Suprapubic skin (tissue), 4 donors: ENCODE measurements around the gene ZNF776. TPM values are rescaled to one million over a fixed set of nuclear protein-coding genes. Genes with fewer than 3 reads are reported as not detected.

Experiments used
- DNase-seq, 2 donors: peaks; one replicate each; pipeline ENCODE4 v3.0.0-alpha.2; 2019; ENCODE audit warnings: low spot score in 2 of 2
- H3K27ac ChIP-seq: fragments of 200-600 bp; sonication (generic); one replicate; pipeline ENCODE4 v1.5.1; 2019
- H3K27me3 ChIP-seq: fragments of 200-600 bp; sonication (generic); one replicate; pipeline ENCODE4 v1.5.1; 2019
- H3K36me3 ChIP-seq: fragments of 200-600 bp; sonication (generic); one replicate; pipeline ENCODE4 v1.5.1; 2019
- H3K4me1 ChIP-seq: fragments of 200-600 bp; sonication (generic); one replicate; pipeline ENCODE4 v1.5.1; 2019
- H3K4me3 ChIP-seq: fragments of 200-600 bp; sonication (generic); one replicate; pipeline ENCODE4 v1.5.1; 2019; ENCODE audit warnings: mild to moderate bottlenecking
- H3K9me3 ChIP-seq: fragments of 200-600 bp; sonication (generic); one replicate; pipeline ENCODE4 v1.5.1; 2019
- EP300 ChIP-seq: sonication (generic); formaldehyde crosslinking; IDR thresholded peaks from one replicate; pipeline ENCODE4 v1.6.1; 2017; ENCODE audit warnings: antibody characterized with exemption
- POLR2A ChIP-seq, 2 donors: fragments of 450-650 bp; IDR thresholded peaks; one replicate each; pipeline ENCODE4 v1.6.1; 2017; ENCODE audit warnings: antibody characterized with exemption in 2 of 2, mild to moderate bottlenecking in 2 of 2, moderate library complexity in 2 of 2
- POLR2AphosphoS5 ChIP-seq, 3 donors: sonication (generic); formaldehyde crosslinking; IDR thresholded peaks; one replicate each; pipeline ENCODE4 v1.6.1; 2017; ENCODE audit warnings: antibody characterized with exemption in 3 of 3
- WGBS: methylation state at CpG from one replicate; pipeline ENCODE4 v1.1.5; 2018; 5-methylcytosine and 5-hydroxymethylcytosine counted together
- total RNA-seq, 4 donors: library from RNA; depleted of rRNA; stranded (reverse); fragments of >200 nt; gene quantifications; one replicate each; pipeline ENCODE4 v1.1.0, GENCODE V29; 2016
- TF ChIP-seq, protein P1 (sequence below), 2 donors: fragments of 200-600 bp in 1 of 2; fragments of 450-650 bp in 1 of 2; sonication (generic) in 1 of 2; IDR thresholded peaks; one replicate each; pipeline ENCODE4 v1.5.1; 2016 to 2019; ENCODE audit warnings: antibody characterized with exemption in 2 of 2, mild to moderate bottlenecking in 1 of 2, moderate library complexity in 1 of 2

Gene ZNF776
- total RNA-seq, 4 donors from 2014 or later, result 11.2 to 23.8 (median 15.0) TPM

DNA sequence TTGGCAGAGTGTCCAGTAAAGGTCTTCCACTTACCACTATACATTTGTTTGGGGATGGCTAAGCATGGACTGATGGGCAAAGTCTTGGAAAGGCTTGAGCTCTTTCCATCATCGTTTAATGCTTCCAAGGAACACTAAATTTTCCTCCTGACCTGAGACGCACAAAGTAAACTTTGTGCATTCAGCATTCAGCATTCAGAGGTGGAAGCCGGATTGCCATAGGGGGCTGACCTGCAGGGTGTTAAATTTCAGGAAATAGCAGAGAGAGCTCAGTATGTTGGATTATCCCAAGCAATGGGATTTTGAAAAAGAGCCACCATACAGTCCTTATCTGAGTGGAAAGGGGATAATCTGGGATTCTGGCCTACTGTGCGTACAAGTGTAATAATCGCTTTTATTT is 54.1 kb downstream of the ZNF776 start:
- DNase-seq, result no peak
- no peaks in the 10 kb centered on the region for H3K27me3 ChIP-seq
- no peak for TF ChIP-seq POLR2A (IDR thresholded peaks at IDR 0.05)
- no peak for TF ChIP-seq EP300
- no peak for TF ChIP-seq POLR2AphosphoS5 (IDR thresholded peaks at IDR 0.05)
- TF ChIP-seq, protein P1, sequence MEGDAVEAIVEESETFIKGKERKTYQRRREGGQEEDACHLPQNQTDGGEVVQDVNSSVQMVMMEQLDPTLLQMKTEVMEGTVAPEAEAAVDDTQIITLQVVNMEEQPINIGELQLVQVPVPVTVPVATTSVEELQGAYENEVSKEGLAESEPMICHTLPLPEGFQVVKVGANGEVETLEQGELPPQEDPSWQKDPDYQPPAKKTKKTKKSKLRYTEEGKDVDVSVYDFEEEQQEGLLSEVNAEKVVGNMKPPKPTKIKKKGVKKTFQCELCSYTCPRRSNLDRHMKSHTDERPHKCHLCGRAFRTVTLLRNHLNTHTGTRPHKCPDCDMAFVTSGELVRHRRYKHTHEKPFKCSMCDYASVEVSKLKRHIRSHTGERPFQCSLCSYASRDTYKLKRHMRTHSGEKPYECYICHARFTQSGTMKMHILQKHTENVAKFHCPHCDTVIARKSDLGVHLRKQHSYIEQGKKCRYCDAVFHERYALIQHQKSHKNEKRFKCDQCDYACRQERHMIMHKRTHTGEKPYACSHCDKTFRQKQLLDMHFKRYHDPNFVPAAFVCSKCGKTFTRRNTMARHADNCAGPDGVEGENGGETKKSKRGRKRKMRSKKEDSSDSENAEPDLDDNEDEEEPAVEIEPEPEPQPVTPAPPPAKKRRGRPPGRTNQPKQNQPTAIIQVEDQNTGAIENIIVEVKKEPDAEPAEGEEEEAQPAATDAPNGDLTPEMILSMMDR (IDR thresholded peaks at IDR 0.05), result no peak
- peaks cover 8% of the 10 kb centered on the region for H3K36me3 ChIP-seq
- WGBS, result 77% methylated on average over 5 of the region's 5 CpGs
- peak overlapping the region; percentile 24 for H3K27ac ChIP-seq
- no peaks in the 10 kb centered on the region for H3K9me3 ChIP-seq
- H3K4me1 ChIP-seq, result peaks cover 51% of the 10 kb centered on the region
- H3K4me3 ChIP-seq, result no peak overlapping the region

DNA sequence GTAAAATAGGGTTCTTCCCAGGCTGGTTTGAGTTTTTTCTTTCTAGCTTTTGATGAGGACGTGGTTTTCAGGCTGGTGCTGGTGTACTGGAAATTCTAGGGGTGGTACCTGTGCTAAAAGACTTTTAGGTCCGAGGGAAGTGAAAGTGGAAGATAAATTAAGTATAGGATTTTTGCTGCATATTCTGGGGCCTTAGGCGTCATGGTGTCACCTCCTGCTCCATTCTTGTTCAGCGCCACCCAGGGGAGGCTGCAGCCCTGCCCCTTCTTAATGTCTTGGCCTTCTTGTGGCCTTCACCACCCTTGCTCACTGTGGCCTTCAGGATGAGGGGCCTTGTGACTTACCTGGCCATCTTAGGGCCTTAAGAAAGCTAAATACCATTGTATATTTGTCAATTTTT is 55.7 kb downstream of the ZNF776 start:
- H3K27me3 ChIP-seq, result no peaks in the 10 kb centered on the region
- H3K4me3 ChIP-seq, result no peak overlapping the region
- peaks cover 54% of the 10 kb centered on the region for H3K4me1 ChIP-seq
- H3K9me3 ChIP-seq, result no peaks in the 10 kb centered on the region
- 87% methylated on average over 4 of the region's 4 CpGs for WGBS
- peaks cover 7% of the 10 kb centered on the region for H3K36me3 ChIP-seq
- TF ChIP-seq EP300 (no peak), POLR2A (IDR thresholded peaks at IDR 0.05) (no peak), POLR2AphosphoS5 (IDR thresholded peaks at IDR 0.05) (no peak)
- TF ChIP-seq, protein P1 (IDR thresholded peaks at IDR 0.05), result no peak
- DNase-seq, result no peak
- no peak overlapping the region for H3K27ac ChIP-seq

DNA sequence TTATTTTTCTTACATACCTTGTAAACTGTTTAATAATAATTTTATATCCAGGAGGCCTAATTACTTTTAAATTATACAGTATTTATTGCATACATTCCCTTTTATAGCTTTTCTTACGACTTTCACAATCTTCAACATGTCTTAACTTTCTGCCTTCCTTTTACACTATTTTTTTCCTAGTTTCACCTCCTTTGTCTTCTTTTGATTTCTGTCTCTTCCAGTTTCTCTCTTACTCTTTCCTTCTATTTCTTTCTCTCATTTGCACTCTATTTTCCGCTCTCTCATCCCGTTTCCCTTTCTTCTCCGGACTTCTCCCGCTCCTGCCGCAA is 56.6 kb downstream of the ZNF776 start:
- DNase-seq, result no peak
- WGBS, result 6% methylated on average over 6 of the region's 6 CpGs
- Histone ChIP-seq H3K4me3 (peak overlapping the region; percentile 59), H3K27me3 (no peaks in the 10 kb centered on the region), H3K4me1 (peaks cover 54% of the 10 kb centered on the region), H3K9me3 (no peaks in the 10 kb centered on the region), H3K27ac (peak overlapping the region; percentile 84), H3K36me3 (peaks cover 17% of the 10 kb centered on the region)
- TF ChIP-seq EP300 (no peak), POLR2A (IDR thresholded peaks at IDR 0.05) (no peak), POLR2AphosphoS5 (IDR thresholded peaks at IDR 0.05) (no peak)
- TF ChIP-seq, protein P1 (IDR thresholded peaks at IDR 0.05), result no peak

DNA sequence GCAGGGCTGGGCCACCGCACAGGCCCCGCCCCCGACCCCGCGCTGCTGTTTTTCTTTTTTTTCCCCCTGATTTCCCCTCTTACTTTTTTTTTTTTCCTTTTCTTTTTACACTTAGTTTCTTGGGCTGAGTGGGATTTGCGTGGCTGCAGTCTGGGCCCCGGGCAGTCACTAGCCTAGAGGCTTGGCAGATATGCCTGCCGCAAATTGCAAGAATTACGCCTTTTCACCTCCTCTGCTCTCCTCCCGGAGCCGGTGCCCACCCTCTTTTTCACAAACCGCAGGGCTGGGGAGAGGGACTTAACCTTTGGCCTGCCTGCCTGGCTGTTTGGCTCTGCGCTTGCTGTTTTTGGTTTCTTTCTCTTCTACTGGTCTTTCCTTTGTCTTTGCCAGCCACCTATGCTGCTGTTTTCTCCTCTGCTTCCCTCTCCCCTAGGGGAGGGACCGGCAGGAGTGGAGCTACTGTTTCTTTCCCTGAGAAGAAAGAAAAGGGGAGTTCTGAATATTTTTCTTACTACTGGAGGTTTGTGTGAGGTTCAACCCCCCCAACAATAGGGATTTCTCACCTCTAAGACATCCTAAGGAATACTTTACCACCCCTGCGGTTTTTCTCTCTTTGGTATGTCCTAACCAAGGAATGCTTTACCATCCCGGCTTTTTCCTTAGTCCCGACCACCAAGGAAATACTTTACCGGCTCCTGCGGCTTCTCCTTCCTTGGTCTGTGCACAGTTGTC is 57.1 kb downstream of the ZNF776 start:
- Histone ChIP-seq H3K4me3 (peak overlapping the region; percentile 59), H3K27me3 (no peaks in the 10 kb centered on the region), H3K4me1 (peaks cover 54% of the 10 kb centered on the region), H3K27ac (peak overlapping the region; percentile 84), H3K36me3 (peaks cover 21% of the 10 kb centered on the region), H3K9me3 (no peaks in the 10 kb centered on the region)
- peak in 1 of 2 donors; percentile 15 for DNase-seq
- 5% methylated on average over 19 of the region's 19 CpGs for WGBS
- TF ChIP-seq EP300 (no peak), POLR2AphosphoS5 (IDR thresholded peaks at IDR 0.05) (no peak), POLR2A (IDR thresholded peaks at IDR 0.05) (no peak)
- TF ChIP-seq, protein P1 (IDR thresholded peaks at IDR 0.05), result no peak

DNA sequence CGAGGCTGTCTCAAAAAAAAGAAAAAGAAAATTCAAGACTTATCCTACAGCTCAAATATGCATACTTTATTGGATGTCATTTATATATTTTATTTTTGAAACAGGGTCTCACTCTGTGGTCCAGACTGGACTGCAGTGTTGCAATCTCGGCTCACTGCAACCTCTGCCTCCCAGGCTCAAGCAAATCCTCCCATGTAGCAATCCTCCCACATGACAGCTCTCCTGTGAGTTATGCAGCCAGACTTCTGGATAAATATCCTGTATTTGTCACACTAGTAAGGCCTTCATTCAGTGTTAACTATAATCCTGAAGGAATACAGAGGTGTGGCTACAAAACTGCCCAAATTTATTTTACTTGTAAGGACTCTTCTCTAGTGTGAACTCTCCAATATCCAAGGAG is 60.9 kb downstream of the ZNF776 start:
- H3K4me1 ChIP-seq, result peaks cover 31% of the 10 kb centered on the region
- no peak overlapping the region for H3K4me3 ChIP-seq
- 97% methylated on average over 2 of the region's 2 CpGs for WGBS
- peaks cover 38% of the 10 kb centered on the region for H3K36me3 ChIP-seq
- H3K27ac ChIP-seq, result no peak overlapping the region
- no peaks in the 10 kb centered on the region for H3K9me3 ChIP-seq
- TF ChIP-seq POLR2AphosphoS5 (IDR thresholded peaks at IDR 0.05) (no peak), POLR2A (IDR thresholded peaks at IDR 0.05) (no peak), EP300 (no peak)
- TF ChIP-seq, protein P1 (IDR thresholded peaks at IDR 0.05), result no peak
- peak in 1 of 2 donors; percentile 6 for DNase-seq
- no peaks in the 10 kb centered on the region for H3K27me3 ChIP-seq

Other genes with a start within 250 kb of the ZNF776 start
- 10 to 100 TPM; 10.5 to 24.1 (median 16.2) TPM for gene ZNF773, start 246.9 kb upstream of the ZNF776 start, total RNA-seq
- gene ZNF549, start 219.5 kb upstream of the ZNF776 start, total RNA-seq, result 1 to 10 TPM; 3.4 to 9.5 (median 4.9) TPM
- 10 to 100 TPM in 2 of 4 donors, 1 to 10 TPM in 2; 6.6 to 21.9 (median 11.3) TPM for gene ZNF550, start 187.0 kb upstream of the ZNF776 start, total RNA-seq
- 1 to 10 TPM; 5.3 to 8.7 (median 6.1) TPM for gene ZNF416, start 167.9 kb upstream of the ZNF776 start, total RNA-seq
- 1 to 10 TPM; 3.0 to 5.7 (median 4.1) TPM for gene ZIK1, start 162.7 kb upstream of the ZNF776 start, total RNA-seq
- gene ZNF530, start 146.9 kb upstream of the ZNF776 start, total RNA-seq, result 1 to 10 TPM; 4.7 to 9.7 (median 7.2) TPM
- 10 to 100 TPM; 15.8 to 35.0 (median 21.5) TPM for gene ZNF134, start 132.6 kb upstream of the ZNF776 start, total RNA-seq
- gene ZNF211, start 113.6 kb upstream of the ZNF776 start, total RNA-seq, result 10 to 100 TPM in 3 of 4 donors, 1 to 10 TPM in 1; 7.5 to 21.3 (median 14.1) TPM
- 1 to 10 TPM in 2 of 4 donors, not detected in 2; 2.3 to 3.9 TPM for gene ZSCAN4, start 77.9 kb upstream of the ZNF776 start, total RNA-seq
- gene ZNF551, start 64.8 kb upstream of the ZNF776 start, total RNA-seq, result 10 to 100 TPM; 21.5 to 42.3 (median 29.7) TPM
- gene ZNF154, start 37.6 kb upstream of the ZNF776 start, total RNA-seq, result 1 to 10 TPM in 2 of 4 donors, under 1 TPM in 1, not detected in 1; 0.13 to 1.3 (median 1.3) TPM
- 1 to 10 TPM; 2.0 to 8.4 (median 2.8) TPM for gene ZNF671, start 19.2 kb upstream of the ZNF776 start, total RNA-seq
- 10 to 100 TPM; 20.6 to 47.4 (median 26.8) TPM for gene ZNF586, start 22.9 kb downstream of the ZNF776 start, total RNA-seq
- 10 to 100 TPM in 1 of 4 donors, 1 to 10 TPM in 3; 5.6 to 11.5 (median 8.3) TPM for gene ZNF552, start 68.1 kb downstream of the ZNF776 start, total RNA-seq
- 10 to 100 TPM; 15.0 to 28.6 (median 19.6) TPM for gene ZNF587B, start 83.5 kb downstream of the ZNF776 start, total RNA-seq
- 10 to 100 TPM; 16.4 to 43.2 (median 20.0) TPM for gene ZNF587, start 103.0 kb downstream of the ZNF776 start, total RNA-seq
- 10 to 100 TPM in 3 of 4 donors, 1 to 10 TPM in 1; 9.1 to 36.6 (median 18.3) TPM for gene ZNF814, start 142.2 kb downstream of the ZNF776 start, total RNA-seq
- 10 to 100 TPM in 2 of 4 donors, 1 to 10 TPM in 2; 8.0 to 18.5 (median 10.8) TPM for gene ZNF417, start 169.8 kb downstream of the ZNF776 start, total RNA-seq
- gene ZNF418, start 188.6 kb downstream of the ZNF776 start, total RNA-seq, result 10 to 100 TPM in 1 of 4 donors, 1 to 10 TPM in 3; 1.2 to 33.4 (median 4.5) TPM
- 10 to 100 TPM; 10.5 to 15.4 (median 12.7) TPM for gene ZNF256, start 200.9 kb downstream of the ZNF776 start, total RNA-seq
- 1 to 10 TPM in 1 of 4 donors, under 1 TPM in 2, not detected in 1; 0.62 to 1.0 (median 0.83) TPM for gene C19orf18, start 227.7 kb downstream of the ZNF776 start, total RNA-seq